Measurements from ENCODE around the gene ESF1.

DNA sequence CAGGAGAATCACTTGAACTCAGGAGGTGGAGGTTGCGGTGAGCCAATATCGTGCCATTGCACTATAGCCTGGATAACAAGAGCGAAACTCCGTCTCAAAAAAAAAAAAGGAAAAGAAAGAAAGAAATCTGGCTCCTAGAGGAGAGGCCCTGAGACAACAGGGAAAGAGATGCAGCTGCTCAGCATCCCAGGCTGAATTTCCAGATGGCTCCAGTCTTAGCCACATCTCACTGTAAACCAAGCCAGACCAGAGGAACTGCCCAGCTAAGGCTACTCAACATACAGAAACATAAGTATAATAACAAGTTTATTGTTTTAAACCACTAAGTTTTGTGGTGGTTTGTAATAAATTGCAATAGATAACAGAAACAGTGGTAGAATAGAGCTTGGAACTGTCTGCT is 107.5 kb downstream of the ESF1 start:
- TF ChIP-seq, protein P1, sequence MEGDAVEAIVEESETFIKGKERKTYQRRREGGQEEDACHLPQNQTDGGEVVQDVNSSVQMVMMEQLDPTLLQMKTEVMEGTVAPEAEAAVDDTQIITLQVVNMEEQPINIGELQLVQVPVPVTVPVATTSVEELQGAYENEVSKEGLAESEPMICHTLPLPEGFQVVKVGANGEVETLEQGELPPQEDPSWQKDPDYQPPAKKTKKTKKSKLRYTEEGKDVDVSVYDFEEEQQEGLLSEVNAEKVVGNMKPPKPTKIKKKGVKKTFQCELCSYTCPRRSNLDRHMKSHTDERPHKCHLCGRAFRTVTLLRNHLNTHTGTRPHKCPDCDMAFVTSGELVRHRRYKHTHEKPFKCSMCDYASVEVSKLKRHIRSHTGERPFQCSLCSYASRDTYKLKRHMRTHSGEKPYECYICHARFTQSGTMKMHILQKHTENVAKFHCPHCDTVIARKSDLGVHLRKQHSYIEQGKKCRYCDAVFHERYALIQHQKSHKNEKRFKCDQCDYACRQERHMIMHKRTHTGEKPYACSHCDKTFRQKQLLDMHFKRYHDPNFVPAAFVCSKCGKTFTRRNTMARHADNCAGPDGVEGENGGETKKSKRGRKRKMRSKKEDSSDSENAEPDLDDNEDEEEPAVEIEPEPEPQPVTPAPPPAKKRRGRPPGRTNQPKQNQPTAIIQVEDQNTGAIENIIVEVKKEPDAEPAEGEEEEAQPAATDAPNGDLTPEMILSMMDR (IDR thresholded peaks at IDR 0.05; ENCODE audit: insufficient read depth, low read length) = no peak
- TF ChIP-seq SPI1 (IDR thresholded peaks at IDR 0.05; ENCODE audit: borderline replicate concordance, low read depth) = no peak
- TF ChIP-seq, protein P2, sequence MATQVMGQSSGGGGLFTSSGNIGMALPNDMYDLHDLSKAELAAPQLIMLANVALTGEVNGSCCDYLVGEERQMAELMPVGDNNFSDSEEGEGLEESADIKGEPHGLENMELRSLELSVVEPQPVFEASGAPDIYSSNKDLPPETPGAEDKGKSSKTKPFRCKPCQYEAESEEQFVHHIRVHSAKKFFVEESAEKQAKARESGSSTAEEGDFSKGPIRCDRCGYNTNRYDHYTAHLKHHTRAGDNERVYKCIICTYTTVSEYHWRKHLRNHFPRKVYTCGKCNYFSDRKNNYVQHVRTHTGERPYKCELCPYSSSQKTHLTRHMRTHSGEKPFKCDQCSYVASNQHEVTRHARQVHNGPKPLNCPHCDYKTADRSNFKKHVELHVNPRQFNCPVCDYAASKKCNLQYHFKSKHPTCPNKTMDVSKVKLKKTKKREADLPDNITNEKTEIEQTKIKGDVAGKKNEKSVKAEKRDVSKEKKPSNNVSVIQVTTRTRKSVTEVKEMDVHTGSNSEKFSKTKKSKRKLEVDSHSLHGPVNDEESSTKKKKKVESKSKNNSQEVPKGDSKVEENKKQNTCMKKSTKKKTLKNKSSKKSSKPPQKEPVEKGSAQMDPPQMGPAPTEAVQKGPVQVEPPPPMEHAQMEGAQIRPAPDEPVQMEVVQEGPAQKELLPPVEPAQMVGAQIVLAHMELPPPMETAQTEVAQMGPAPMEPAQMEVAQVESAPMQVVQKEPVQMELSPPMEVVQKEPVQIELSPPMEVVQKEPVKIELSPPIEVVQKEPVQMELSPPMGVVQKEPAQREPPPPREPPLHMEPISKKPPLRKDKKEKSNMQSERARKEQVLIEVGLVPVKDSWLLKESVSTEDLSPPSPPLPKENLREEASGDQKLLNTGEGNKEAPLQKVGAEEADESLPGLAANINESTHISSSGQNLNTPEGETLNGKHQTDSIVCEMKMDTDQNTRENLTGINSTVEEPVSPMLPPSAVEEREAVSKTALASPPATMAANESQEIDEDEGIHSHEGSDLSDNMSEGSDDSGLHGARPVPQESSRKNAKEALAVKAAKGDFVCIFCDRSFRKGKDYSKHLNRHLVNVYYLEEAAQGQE (IDR thresholded peaks at IDR 0.05; ENCODE audit: insufficient replicate concordance, low read depth) = no peak
